GM19025 (cell line): ENCODE results near the gene NAA20.
"Not testable (repeated sequence)": the region's sequence is repeated elsewhere in the genome, so short reads cannot be mapped to it uniquely, and the experiment has no call there.

ENCODE experiments used
- ATAC-seq: cut with Tn5 transposase; IDR thresholded peaks from one replicate; pipeline ENCODE4 v1.9.1; 2021; ENCODE audit warnings: mild to moderate bottlenecking, low read depth, moderate library complexity; ENCODE audit not compliant: unreplicated experiment

Gene NAA20

GRCh38 chr20:19990850-19991249 lies 26.3 kb upstream of the NAA20 start:
- no peak for ATAC-seq

- no peak for ATAC-seq
These were observed 25.9 kb upstream of the NAA20 start for GRCh38 chr20:19991308-19991707.

- no peak for ATAC-seq
These were observed 25.3 kb upstream of the NAA20 start for GRCh38 chr20:19991854-19992253.

GRCh38 chr20:19992996-19993908 lies 23.9 kb upstream of the NAA20 start:
- no peak for ATAC-seq

- no peak for ATAC-seq
These were observed 23.0 kb upstream of the NAA20 start for GRCh38 chr20:19993958-19994669.

GRCh38 chr20:19995220-19995863 lies 21.8 kb upstream of the NAA20 start:
- no peak for ATAC-seq

- ATAC-seq, result no peak
These were observed 20.9 kb upstream of the NAA20 start for GRCh38 chr20:19996222-19996621.

GRCh38 chr20:19996917-19997316 lies 20.2 kb upstream of the NAA20 start:
- no peak for ATAC-seq

GRCh38 chr20:19998990-19999705 lies 18.0 kb upstream of the NAA20 start:
- no peak for ATAC-seq

GRCh38 chr20:20000211-20000968 lies 16.8 kb upstream of the NAA20 start:
- ATAC-seq, result no peak

- no peak for ATAC-seq
These were observed 14.8 kb upstream of the NAA20 start for GRCh38 chr20:20002101-20002998.

GRCh38 chr20:20003031-20003954 lies 13.9 kb upstream of the NAA20 start:
- ATAC-seq, result peak; percentile 60

- not testable (repeated sequence) for ATAC-seq
These were observed 13.2 kb upstream of the NAA20 start for GRCh38 chr20:20003955-20004322.

- ATAC-seq, result no peak
These were observed 11.8 kb upstream of the NAA20 start for GRCh38 chr20:20005342-20005741.

GRCh38 chr20:20009784-20010253 lies 7.3 kb upstream of the NAA20 start:
- no peak for ATAC-seq

GRCh38 chr20:20010639-20011500 lies 6.3 kb upstream of the NAA20 start:
- ATAC-seq, result no peak

GRCh38 chr20:20012541-20012940 lies 4.6 kb upstream of the NAA20 start:
- ATAC-seq, result no peak
